HG02981 (cell line): ENCODE results near the gene ANXA6.

Experiments used
- ATAC-seq: cut with Tn5 transposase; IDR thresholded peaks from one replicate; pipeline ENCODE4 v1.9.1; 2021; ENCODE audit warnings: mild to moderate bottlenecking, moderate library complexity; ENCODE audit not compliant: unreplicated experiment

Gene ANXA6

GRCh38 chr5:151068433-151069197 lies 89.0 kb downstream of the ANXA6 start:
- ATAC-seq, result peak; percentile 53

- ATAC-seq, result no peak
Observed at GRCh38 chr5:151067632-151068432, 89.7 kb downstream of the ANXA6 start.

- ATAC-seq, result no peak
Observed at GRCh38 chr5:151066920-151067319, 90.7 kb downstream of the ANXA6 start.

GRCh38 chr5:151065609-151066008 lies 92.0 kb downstream of the ANXA6 start:
- no peak for ATAC-seq

- no peak for ATAC-seq
Observed at GRCh38 chr5:151064916-151065499, 92.6 kb downstream of the ANXA6 start.

DNA sequence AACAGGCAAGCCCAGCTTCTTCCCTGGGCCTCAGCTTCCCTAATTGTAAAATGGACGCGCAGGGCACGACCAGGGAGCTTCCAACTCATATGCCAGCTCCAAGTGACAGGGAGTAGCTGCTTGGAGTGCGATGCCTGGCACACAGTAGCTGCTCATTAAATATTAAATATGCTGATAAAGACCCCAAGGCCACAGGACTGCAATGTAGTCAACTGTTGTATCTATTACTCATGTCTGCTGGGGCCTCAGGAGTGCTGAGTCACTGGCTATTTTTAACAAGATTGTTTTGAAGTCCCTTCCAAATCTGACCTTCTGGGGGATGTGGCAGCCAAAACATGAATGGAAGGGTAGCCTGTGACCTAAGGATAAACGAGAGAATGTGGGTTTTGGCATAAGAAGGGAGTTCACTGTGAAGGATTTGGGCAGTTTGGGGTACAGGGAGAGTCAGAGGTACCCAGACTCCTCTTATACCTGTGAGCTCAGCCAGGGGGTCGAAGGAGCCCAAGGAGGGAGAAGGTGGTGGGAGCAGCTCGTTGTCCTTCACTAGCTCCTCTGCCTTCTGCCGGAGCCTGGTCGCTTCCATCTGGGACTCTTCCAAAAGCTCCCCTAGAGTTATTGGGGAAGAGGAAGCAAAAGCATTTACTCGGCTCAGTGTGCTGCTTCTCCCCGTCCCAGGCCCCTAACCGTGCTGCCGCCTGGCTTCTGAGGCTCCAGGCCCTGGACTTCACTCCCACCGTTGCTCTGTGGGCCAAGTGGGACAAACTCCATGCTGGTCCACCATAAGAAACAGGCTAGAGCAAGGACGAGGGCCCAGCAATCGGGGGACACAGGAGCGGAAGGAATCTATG lies 94.2 kb downstream of the ANXA6 start:
- no peak for ATAC-seq

DNA sequence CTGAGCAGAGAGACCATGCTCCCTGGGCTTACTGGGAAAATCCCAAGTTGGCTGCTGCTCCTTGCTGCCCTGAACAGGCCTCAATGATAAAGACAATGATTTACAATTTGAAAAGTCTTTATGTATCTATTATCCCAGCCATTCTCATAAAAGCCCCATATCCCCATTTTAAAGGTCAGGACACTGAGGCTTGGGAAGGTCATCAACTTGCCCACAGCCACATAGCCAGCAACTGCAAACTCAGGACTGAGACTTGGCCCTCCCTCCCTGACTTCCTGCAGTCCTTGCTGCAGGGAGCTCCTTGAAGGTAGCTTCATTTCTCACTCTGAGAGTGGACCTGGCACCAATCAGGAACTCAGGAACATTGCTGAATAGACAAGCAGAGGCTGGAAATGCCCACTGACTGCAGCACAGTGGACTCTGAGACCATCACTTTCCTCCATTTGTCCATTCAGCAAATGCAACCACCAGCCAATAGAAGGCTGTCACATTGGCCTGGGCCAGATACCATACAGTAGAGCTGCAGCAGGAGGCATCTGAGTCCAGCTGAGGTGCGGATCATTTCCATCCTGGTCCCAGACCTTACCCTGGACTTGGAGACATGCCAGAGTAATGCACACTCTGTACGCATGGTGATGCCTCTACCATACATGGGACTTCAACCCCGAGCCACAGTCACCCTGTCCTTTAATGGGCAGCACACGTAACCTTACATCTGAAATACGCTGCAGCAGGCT lies 95.0 kb downstream of the ANXA6 start:
- ATAC-seq, result no peak

GRCh38 chr5:151060742-151061141 lies 96.8 kb downstream of the ANXA6 start:
- no peak for ATAC-seq

DNA sequence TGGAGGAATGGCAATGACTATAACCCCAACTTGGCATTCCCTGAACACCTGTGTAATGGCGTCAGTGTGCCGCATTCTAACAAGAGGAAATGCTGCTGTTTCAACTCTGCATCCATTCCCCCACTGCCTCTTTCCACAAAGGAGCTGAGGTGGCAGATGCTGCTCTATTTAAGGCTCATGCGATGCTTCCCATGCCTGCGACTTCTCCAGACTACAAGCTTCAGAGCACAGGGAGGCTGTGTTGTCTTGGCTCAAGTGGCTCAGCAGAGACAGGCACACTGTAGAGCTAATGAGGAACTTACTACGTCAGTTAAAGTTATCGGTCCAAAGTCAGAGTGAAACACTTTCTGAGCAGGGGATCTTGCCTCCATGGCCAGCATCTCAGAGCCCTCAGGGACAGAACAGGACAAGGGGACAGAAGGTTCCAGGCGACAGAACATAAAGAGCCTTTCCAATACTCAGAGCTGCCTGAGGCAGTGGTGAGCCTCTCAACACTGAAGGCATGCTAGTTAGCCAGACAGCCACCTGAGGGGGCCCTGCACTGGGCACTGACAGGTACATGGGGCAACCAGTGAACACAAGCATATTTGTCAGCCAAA lies 98.6 kb downstream of the ANXA6 start:
- ATAC-seq, result no peak

- no peak for ATAC-seq
Observed at GRCh38 chr5:151058301-151058700, 99.3 kb downstream of the ANXA6 start.

- no peak for ATAC-seq
Observed at GRCh38 chr5:151056379-151057325, 100.9 kb downstream of the ANXA6 start.

DNA sequence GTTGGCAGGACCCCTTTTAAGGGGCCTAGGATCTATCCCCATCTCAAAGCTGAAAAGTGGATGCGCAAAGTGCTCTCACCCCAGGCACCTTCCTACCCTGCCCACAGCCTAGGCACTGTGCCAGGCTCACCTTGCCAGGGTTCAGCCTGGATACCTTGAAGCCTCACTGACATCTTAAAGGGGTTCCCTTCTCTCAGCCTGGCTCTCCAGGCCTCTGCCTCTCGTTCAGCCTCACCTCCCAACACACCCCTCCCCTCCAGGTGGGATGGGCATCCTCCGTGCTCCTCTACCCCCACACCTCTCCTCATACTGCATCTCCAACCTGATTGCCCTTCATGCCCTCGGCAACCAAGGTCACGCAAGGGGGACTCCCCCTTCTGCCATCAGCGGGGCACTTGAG lies 102.2 kb downstream of the ANXA6 start:
- no peak for ATAC-seq

DNA sequence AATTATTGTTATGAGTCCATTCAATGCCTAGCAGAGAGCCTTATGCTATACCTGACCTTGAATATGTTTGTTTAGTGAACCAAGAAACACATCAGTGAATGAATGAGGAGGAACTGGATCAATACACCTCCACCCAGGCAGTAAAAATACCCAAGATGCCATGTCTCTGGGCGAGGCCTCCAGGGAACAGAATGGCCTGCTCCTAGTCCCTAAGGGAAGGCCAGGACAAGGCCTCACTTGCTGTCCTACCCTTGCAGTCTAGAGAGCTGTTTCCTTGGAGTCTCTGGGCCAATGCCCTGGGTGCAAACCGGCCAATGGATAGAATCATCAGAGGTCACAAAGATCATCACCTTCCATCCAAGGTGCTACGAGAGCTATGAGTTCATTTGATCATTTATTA lies 102.9 kb downstream of the ANXA6 start:
- no peak for ATAC-seq

- no peak for ATAC-seq
Observed at GRCh38 chr5:151053796-151054462, 103.7 kb downstream of the ANXA6 start.

GRCh38 chr5:151052836-151053235 lies 104.7 kb downstream of the ANXA6 start:
- no peak for ATAC-seq

DNA sequence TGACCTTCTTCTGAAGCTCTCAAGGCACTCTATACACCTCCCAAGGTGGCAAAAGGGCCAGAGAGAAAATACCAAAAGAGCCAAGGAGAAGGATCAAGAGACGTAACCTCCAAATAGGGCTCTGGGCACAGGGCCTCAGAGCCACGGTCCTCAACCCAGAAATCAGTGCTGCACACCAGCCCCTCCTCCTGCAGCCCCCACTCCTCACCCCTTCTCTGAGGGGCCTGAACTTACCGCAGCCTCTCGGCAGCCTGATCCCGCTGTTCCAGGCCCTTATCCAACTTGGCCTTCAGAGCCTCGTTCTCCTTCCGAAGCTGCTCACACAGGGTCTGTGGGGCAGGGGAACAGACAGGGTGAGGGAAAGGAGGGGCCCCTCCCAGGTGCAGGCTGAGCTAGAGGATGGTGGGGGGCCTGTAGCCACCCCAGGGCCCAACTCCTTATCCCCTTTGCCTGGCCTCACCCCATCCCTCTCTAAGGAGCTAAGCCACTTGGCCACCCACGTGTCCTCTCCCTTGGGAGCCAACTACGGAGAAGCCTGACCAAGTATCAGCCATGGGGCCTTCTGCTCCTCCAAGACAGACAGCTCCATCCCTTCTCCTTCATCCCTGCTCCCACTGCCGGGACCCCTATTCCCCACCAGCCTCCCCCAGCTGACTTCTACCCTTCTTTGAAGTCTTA lies 105.5 kb downstream of the ANXA6 start:
- no peak for ATAC-seq

GRCh38 chr5:151051066-151051930 lies 106.3 kb downstream of the ANXA6 start:
- ATAC-seq, result peak; percentile 72
